Left colon (tissue), 2 donors: ENCODE data around the gene PREB. TPM values are rescaled to one million over a fixed set of nuclear protein-coding genes. Genes with fewer than 3 reads are reported as not detected.
"Not testable (repeated sequence)": the region's sequence is repeated elsewhere in the genome, so short reads cannot be mapped to it uniquely, and the experiment has no call there.

Source experiments
- ATAC-seq: fragments of 200-7000 bp; cut with Tn5 transposase; one replicate; pipeline ENCODE4 v1.9.1; 2020; ENCODE audit warnings: mild to moderate bottlenecking, moderate library complexity
- DNase-seq, 2 donors: peaks; one replicate each; pipeline ENCODE4 v3.0.0-alpha.2; 2020
- intact Hi-C, 2 donors: fragments of 100-400 bp; cut with DNase I in 1 of 2; cut with micrococcal nuclease in 1 of 2; formaldehyde crosslinking; loops; one replicate each; pipeline versions ENCODE4 v1.11.2 to v1.14.0; 2022; cut with DNase I, micrococcal nuclease
- total RNA-seq, 2 donors: library from RNA; stranded (reverse); fragmentation: NEBNext Ultra II Directional; extraction: Animal tissue kit (Norgen Biotek cat#: 25700); gene quantifications; one replicate each; pipeline ENCODE4 v1.2.1, GENCODE V29; 2021
- donor health status: DM: no; HTN: no; CAD: no.
- donor health status: DM: yes; HTN: yes; CAD: no.

PREB gene
- total RNA-seq, 2 donors from 2014 or later: 40.8 to 44.7 TPM

DNA sequence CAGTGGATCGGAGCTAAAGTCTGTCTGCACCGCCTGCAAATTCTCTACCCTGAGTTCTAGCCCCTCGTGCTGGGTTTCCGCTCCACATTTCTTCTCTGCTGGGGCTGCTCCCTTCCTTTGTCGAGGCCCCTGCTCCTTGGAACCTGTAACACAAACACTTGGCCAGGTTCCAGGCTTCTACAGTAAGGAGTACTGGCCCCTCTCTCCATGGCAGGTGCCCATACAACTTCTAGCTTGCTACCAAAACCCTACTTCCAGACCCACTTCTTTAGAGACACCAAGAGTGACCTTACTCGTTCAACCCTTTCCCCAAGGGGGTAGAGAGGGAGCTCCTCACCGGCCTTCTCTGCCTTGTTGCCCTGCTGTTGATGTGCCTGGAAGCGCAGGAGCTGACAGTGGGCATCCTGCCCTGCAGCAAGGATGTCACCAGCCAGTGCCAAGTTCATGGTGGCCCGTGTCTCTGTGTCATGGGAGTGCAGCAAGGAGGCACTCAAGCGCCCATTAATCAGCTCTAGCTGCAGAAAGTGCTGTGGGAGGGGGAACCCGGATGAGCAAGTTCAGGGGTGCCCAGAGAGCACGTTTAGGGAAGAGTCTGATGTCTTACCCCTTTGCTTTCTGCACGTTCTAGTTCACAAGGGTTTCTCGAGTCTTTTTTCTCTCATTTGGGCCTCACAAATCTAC, 1.1 kb downstream of the PREB start:
- peak in 1 of 2 donors; percentile 15 for DNase-seq
- intact Hi-C loops: no loop called here
- no peak for ATAC-seq

DNA sequence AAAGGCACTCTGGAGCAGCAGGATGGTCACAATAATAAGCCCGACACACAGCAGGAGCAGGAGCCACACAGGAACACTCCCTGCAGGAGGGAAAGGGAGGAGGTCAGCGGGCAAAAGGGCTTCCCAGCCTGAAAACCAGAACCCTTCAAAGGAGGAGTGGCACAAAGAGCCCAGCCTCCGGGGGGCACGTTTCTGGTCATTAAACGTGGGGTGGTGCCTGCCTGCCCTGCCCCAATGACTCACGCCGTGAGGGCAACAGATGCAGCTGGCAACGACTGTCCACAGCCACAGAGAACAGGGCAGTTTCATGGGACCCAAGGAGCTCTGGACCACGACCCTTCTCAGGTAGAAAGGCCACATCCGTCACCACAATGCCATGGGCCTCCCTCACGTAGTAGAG, 3.0 kb downstream of the PREB start:
- DNase-seq (no peak), ATAC-seq (no peak)
- intact Hi-C loops: no loop called here

DNA sequence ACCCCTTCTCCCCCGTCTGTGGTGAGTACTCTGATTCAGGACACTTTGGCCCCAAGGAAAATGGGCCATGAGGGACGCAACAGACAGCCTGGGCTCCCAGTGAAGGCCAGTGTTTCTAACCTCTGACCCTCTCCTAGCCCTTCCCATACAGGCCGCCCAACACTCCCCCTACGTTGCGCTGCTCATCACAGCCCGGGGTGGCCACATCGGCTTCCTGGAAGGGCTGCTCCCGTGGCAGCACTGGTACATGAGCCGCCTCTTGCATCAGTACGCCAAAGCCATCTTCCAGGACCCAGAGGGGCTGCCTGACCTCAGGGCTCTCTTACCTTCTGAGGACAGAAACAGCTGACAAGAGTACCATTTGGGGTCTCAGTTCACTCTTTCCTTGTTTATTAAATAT, 4.0 kb downstream of the PREB start:
- ATAC-seq: no peak
- intact Hi-C loops: no loop called here
- DNase-seq: no peak

DNA sequence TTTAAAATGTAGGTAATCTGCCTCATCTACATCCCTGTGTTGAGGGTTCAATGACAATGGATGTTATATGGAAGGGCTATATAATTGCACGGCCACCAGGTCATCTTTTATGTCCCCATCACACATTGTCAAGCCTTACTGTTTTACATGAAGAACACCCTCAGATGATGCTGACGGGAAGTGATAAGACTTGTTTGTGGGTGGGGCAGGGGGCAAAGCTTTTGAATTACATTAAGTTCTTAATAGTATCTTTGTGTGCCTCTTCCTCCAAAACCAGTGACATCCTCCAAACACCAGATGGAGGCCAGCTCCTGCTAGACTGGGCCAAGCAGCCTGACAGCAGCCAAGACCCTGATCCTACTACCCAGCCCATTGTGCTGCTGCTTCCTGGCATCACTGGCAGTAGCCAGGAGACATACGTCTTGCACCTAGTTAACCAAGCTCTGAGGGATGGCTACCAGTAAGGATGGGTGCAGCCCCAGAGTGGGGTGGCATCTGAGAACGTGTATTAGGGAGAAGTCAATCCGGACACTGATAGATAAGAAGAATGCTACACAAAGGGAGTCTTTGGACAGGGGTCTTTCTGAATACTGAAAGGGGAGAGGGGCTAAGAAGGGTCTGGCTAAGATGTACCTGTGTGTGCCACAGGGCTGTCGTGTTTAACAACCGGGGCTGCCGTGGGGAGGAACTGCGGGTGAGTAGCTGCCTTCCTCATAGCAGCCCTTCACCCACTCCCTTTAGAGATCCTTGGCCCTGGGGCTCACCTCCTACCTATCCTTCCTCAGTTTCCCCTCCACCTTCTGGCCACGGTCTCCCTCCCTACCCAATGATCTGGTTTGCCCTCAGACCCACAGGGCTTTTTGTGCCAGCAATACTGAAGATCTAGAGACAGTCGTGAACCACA, 5.5 kb downstream of the PREB start:
- no peak for ATAC-seq
- intact Hi-C loops: no loop called here

DNA sequence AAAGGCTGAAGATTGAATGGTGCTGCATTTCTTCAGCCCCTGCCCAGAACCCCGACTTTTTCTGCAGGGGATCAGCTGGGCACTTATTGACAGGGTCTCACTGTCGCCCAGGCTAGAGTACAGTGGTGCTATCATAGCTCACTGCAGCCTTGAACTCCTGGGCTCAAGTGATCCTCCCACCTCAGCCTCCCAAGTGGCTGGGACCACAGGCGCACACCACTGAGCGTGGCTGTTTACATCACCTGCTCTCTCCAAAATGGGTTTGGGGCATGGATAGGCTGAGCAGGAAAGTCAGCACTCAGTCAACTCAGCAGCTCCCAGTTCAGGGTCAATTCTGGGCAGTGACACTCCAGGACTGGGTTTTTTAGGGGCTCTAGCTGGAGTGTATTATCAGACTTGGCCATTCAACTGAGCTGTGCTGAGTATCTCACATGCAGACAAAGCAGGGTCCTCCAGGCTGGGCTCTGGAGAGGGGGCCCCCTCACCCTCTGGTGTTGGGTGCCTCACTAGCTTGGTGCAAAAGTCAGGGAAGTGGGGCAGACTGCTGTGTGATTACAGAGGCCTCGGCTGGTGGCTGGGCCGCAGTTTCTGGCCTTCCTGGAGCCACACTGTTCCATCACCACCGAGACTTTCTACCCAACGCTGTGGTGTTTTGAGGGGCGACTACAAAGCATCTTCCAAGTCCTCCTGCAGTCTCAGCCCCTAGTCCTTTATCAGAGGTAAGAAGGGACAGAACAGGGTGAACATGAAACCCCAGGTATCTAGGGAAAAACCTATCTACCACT, 6.4 kb downstream of the PREB start:
- ATAC-seq (no peak), DNase-seq (no peak)
- intact Hi-C loops: no loop called here

More for the DNA sequence above, 5.5 kb downstream of the PREB start:
- DNase-seq: no peak

DNA sequence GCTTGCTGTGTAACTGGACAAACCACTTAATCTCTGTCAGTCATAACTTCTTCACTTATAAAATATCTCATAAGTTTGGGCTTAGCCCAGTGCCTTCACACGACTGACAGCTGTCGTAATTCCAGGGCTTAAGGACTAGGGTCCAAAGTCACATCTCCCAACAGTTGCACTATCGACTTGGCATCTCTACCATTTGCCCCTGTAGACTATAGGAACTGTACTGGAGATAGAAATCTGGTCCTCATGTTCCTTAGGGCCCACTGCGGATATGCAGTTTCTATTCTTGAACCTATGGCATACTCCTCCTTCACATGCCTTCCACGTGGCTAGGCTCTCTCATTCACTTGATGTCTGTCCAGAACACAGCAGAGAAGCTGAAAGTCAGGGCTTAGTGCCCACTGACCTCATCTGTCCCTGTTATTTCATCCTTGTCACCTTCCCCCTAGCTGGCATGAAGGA, 8.2 kb downstream of the PREB start:
- intact Hi-C loops: no loop called here
- ATAC-seq (peak; percentile 27), DNase-seq (no peak)

DNA sequence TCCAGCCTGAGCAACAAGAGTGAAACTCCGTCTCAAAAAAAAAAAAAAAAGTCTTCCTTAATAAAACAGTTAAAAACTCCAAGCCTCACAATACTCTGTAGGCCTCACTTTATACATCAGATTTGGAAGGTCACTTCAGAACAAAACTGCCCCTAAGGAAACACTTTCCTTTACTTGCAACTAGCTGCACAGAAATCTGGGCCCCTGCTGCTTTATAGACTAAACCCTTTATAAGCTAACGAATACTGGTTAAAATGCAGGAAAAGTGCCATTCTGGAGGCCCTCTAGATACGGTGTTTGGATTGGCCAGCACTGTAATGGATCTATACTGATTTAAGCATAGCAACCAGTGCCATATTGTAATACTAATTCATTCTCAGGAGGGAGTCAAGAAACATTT, 9.3 kb downstream of the PREB start:
- ATAC-seq (no peak), DNase-seq (no peak)
- intact Hi-C loops: no loop called here

DNA sequence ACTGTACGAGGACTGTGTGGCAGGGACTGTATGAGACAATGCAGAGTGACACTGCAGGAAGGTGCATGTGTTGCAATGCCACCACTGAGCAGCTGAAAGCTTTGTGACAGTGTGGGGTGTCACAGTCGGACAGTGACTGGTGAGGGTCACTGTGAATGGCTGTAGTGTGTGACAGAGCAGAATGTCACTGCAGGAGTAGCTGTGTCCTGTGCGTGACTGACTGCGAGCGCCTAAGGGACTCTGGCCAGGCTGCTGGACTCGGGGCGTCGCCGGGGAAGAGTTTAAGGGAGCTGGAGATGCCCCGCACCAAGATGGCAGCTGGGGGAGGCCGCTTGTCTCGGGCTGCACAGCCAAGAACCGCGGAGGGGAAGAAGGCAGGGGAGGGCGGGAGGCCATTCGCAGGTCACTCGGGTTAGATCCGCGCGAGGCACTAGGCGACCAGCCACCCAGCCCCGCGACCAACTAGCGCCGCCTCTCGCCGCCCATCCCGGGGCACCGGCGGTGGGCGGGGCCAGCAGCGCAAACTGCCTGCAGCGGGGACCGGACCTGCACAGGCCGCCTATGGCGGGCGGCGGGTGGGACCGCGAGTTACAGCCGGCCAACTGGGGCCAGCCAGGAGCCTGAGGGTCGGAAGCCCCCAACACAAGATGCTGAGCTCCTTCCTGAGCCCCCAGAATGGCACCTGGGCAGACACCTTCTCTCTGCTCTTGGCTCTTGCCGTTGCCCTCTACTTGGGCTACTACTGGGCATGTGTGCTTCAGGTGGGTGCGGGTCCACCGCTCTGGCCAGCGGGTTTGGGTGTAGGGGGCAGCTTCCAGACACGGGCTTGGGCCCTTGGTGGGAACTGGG, 10.9 kb downstream of the PREB start, which contains the start of gene ABHD1:
TSS of gene ABHD1 (plus strand) at position 514 of the 849 bp plus-strand sequence. CDS start at position 648, 134 bp downstream.
- DNase-seq: peak; percentile 50 to 78
- ATAC-seq: peak; percentile 78
- intact Hi-C loops: no loop called here

DNA sequence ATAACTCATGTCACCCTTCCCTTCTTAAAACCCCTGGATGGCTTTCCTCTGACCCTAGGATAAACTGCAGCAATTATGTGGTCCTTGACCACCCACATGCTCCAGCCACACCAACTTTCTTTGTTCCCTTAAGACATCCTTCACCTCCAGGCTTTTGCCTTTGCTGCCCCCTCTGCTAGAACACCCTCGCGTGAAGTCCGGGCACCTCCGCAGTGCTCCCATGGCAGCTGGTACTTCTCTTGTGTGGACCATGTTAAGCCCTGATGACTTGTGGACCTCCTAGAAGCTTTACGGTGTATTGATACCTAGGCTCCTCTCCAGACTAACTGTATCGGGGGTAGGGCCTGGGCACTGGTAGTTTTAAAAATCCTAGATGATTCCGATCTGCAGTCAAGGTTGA, 11.6 kb downstream of the PREB start:
- ATAC-seq: no peak
- DNase-seq: no peak
- intact Hi-C loops: no loop called here

DNA sequence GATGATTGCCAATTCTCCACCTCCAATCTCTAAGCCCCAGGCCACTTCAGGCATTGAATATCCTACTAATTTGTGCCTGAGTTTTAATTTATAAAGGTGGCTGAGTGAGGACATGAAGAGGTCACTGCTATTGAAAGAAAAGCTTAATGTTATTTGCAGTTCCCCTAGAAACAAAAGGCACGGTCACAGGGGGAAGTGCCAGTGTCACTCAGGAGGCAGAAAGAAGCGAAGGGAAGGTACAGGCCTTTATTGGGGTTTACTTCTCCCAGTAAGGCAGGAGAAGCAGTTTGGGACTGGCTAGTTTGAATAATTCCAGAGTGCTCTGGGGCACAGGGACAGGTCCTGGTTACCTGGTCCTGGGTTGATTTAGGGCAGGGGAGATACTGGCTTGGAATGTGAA, 12.5 kb downstream of the PREB start:
- DNase-seq (no peak), ATAC-seq (no peak)
- intact Hi-C loops: no loop called here

DNA sequence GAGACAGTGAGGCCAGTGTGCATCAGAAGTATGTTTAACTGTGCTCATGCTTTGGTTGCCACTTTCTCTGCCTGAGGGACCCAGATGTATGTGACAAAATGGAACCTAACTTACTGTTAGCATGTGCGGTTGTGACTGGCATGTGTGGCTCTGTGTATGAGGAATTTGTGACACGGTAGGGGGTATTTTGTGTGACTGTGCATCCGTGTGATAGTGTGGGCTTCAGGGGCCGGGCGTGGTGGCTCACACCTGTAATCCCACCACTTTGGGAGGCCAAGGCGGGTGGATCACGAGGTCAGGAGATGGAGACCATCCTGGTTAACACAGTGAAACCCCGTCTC, 15.1 kb downstream of the PREB start:
- ATAC-seq, intact Hi-C loops, DNase-seq: not testable (repeated sequence)

DNA sequence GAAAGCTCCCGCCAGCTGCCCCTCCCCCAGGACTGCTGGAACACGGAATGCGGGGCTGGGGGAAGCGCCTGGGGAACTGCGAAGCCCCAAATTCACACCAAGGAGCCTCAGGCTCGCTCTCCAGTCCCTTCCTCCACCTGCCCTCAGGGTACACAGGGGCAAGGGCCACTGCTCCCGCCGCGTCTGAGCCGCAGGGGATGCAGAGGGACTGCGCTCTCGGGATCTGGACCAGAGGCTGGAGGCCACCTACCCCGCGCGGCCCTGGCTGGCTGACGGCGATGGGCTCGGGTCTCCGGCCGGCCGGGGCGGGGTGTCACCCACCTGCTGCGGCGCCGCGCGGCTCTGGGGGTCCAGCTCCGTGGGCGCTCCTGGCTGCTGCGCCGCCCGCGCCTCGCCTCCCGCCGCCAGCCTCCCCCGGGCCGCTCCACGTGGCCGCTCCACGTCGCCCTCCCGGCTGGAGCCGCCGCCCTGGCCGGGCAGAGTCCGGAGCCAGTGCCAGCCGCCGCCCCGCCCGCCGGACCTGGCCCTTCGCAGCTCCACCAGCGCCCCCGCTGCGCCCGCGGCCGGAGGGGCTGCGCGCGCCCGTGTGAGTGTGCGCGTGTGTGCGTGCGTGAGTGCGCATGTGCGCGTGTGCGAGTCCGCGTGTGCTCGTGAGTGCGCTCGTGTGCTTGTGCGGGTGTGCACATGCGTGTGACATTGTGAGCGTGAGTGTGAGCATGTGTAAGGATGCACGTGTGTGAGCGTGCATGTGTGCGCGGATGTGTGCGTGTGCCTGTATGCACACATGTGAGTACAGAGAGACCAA, 15.7 kb downstream of the PREB start, which contains the start of gene CGREF1:
TSS of gene CGREF1 (minus strand) at position 604 of the 805 bp plus-strand sequence. CDS start 14,762 bp downstream, outside the sequence.
- intact Hi-C loops: no loop called here
- ATAC-seq: peak; percentile 87
- peak in 1 of 2 donors; percentile 38 for DNase-seq

DNA sequence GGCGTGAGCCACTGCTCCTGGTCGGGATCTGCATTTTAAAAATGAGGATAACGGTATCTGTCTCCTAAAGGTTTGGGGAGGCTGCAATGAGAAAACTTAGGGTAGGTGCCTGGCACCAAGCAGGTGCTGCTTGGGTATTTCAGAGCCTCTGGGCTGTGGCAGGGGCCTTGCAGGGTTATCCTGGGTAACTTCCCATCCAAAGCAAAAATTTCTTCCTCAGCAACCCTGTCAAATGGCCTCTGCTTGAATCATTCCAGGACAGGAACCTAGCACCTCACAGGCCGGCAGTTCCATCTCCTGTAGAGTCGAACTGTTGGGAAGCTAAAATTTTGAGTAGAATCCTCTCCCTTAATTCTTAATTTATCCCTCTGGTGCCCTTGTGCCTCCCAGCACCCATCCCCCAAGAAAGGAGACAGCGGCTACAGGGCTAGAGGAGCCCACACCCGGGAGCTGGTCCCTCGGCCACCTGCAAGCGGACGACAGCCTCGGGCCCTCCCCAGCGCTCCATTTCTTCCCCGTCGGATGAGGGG, 16.4 kb downstream of the PREB start:
- ATAC-seq (no peak), DNase-seq (no peak)
- intact Hi-C loops: no loop called here

DNA sequence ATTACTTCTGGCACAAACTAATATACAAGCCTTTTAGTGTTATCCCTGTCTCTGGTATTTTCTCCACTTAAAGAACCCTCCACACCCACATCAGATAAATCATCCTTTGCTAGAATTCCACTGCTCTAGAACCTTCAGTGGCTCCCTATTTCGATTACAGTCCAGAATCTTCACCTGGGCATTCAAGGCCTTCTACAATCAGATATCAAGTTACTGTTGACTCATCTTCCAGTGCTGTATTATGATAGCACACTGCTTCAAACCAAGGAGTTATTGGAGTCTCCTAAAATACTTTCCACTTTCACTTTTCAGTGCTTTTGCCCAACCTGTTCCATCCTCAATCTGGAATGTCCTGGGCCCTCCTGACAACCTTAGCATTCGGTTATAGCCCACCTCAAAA, 18.9 kb downstream of the PREB start:
- intact Hi-C loops: no loop called here
- ATAC-seq: no peak

DNA sequence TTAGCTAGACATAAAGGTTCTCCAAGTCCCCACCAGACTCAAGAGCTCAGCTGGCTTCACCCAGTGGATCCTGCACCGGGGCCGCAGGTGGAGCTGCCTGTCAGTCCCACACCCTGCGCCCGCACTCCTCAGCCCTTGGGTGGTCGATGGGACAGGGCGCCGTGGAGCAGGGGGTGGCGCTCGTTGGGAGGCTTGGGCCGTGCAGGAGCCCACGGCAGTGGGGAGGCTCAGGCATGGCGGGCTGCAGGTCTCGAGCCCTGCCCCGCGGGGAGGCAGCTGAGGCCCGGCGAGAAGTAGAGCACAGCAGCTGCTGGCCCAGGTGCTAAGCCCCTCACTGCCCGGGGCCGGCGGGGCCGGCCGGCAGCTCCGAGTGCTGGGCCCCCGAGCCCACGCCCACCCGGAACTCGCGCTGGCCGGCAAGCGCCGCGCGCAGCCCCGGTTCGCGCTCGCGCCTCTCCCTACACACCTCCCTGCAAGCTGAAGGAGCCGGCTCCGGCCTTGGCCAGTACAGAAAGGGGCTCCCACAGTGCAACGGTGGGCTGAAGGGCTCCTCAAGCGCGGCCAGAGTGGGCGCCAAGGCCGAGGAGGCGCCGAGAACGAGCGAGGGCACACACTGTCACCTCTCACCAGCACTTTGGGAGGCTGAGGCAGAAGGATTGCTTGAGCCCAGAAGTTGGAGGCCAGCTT, 22.9 kb downstream of the PREB start:
- ATAC-seq, DNase-seq, intact Hi-C loops: not testable (repeated sequence)

More for the DNA sequence above, 18.9 kb downstream of the PREB start:
- DNase-seq: no peak

DNA sequence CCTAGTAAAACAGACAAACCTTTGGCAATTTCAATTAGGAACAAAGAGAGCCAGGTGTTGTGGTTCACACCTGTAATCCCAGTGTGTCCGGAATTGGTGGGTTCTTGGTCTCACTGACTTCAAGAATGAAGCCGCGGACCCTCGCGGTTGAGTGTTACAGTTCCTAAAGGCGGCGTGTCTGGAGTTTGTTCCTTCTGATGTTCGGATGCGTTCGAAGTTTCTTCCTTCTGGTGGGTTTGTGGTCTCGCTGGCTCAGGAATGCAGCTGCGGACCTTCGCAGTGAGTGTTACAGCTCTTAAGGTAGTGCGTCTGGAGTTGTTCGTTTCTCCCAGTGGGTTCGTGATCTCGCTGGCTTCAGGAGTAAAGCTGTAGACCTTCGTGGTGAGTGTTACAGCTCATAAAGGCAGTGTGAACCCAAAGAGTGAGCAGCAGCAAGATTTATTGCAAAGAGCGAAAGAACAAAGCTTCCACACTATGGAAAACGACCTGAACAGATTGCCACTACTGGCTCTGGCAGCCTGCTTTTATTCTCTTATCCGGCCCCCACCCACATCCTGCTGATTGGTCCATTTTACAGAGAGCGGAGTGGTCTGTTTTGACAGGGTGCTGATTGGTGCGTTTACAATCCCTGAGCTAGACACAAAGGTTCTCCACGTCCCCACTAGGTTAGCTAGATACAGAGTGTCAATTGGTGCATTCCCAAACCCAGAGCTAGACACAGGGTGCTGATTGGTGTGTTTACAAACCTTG, 23.7 kb downstream of the PREB start:
- DNase-seq, intact Hi-C loops, ATAC-seq: not testable (repeated sequence)
